Posterior vena cava (tissue), 2 donors: ENCODE measurements around the gene GABRG3. TPM values are rescaled to one million over a fixed set of nuclear protein-coding genes. Genes with fewer than 3 reads are reported as not detected.

Experiments used
- DNase-seq: peaks from one replicate; pipeline ENCODE4 v3.0.0-alpha.2; 2020; ENCODE audit warnings: low spot score
- intact Hi-C, 2 donors: fragments of 100-400 bp; cut with DNase I; formaldehyde crosslinking; loops; one replicate each; pipeline versions ENCODE4 v1.14.1 to v1.14.2; 2022 to 2023
- total RNA-seq, 2 donors: library from RNA; stranded (reverse); fragmentation: NEBNext Ultra II Directional; extraction: Animal tissue kit (Norgen Biotek cat#: 25700); gene quantifications; one replicate each; pipeline ENCODE4 v1.2.1, GENCODE V29; 2021
- donor health status: DM: yes; HTN: yes; CAD: no.
- donor health status: DM: yes; HTN: yes; CAD: no.

Gene GABRG3
- total RNA-seq, 2 donors from 2014 or later, result not detected

- intact Hi-C loops, result no loop called here
- no peak for DNase-seq
Observed at GRCh38 chr15:27495963-27496459, 525.0 kb downstream of the GABRG3 start.

GRCh38 chr15:27498700-27499099, 527.7 kb downstream of the GABRG3 start:
- intact Hi-C loops, result no loop called here

GRCh38 chr15:27499191-27499590, 528.2 kb downstream of the GABRG3 start:
- intact Hi-C loops, result no loop called here
- DNase-seq, result no peak

More at GRCh38 chr15:27498700-27499099, 527.7 kb downstream of the GABRG3 start:
- no peak for DNase-seq

- DNase-seq, result no peak
- intact Hi-C loops, result no loop called here
Observed at GRCh38 chr15:27499719-27500118, 528.7 kb downstream of the GABRG3 start.

- intact Hi-C loops, result no loop called here
- no peak for DNase-seq
Observed at GRCh38 chr15:27500206-27500605, 529.2 kb downstream of the GABRG3 start.

- intact Hi-C loops, result no loop called here
- DNase-seq, result no peak
Observed at GRCh38 chr15:27506752-27507151, 535.8 kb downstream of the GABRG3 start.

- intact Hi-C loops, result no loop called here
Observed at GRCh38 chr15:27509014-27509413, 538.0 kb downstream of the GABRG3 start.

GRCh38 chr15:27512281-27513001, 541.5 kb downstream of the GABRG3 start:
- intact Hi-C loops, result no loop called here

More at GRCh38 chr15:27509014-27509413, 538.0 kb downstream of the GABRG3 start:
- DNase-seq, result no peak

GRCh38 chr15:27514526-27514925, 543.5 kb downstream of the GABRG3 start:
- DNase-seq, result no peak
- intact Hi-C loops, result no loop called here

More at GRCh38 chr15:27512281-27513001, 541.5 kb downstream of the GABRG3 start:
- DNase-seq, result no peak

- DNase-seq, result no peak
- intact Hi-C loops, result no loop called here
Observed at GRCh38 chr15:27527490-27528067, 556.6 kb downstream of the GABRG3 start.

- intact Hi-C loops, result no loop called here
- DNase-seq, result no peak
Observed at GRCh38 chr15:27529399-27529798, 558.4 kb downstream of the GABRG3 start.

- no peak for DNase-seq
- intact Hi-C loops, result loop anchor here in 1 of 2 donors (10.0 kb wide), 1 partner anchor 184 kb away; no protein-coding TSS in a partner anchor
Observed at GRCh38 chr15:27530994-27531393, 560.0 kb downstream of the GABRG3 start.

GRCh38 chr15:27532358-27532757, 561.4 kb downstream of the GABRG3 start:
- intact Hi-C loops, result loop anchor here in 1 of 2 donors (10.0 kb wide), 1 partner anchor 182 kb away; no protein-coding TSS in a partner anchor
- DNase-seq, result no peak

GRCh38 chr15:27535445-27536129, 564.6 kb downstream of the GABRG3 start:
- no peak for DNase-seq
- intact Hi-C loops, result loop anchor here in 1 of 2 donors (10.0 kb wide), 1 partner anchor 179 kb away; no protein-coding TSS in a partner anchor

GRCh38 chr15:27538325-27538724, 567.3 kb downstream of the GABRG3 start:
- no peak for DNase-seq
- intact Hi-C loops, result loop anchor here in 1 of 2 donors (10.0 kb wide), 1 partner anchor 176 kb away; no protein-coding TSS in a partner anchor

GRCh38 chr15:27541581-27541980, 570.6 kb downstream of the GABRG3 start:
- intact Hi-C loops, result no loop called here

GRCh38 chr15:27545494-27546255, 574.7 kb downstream of the GABRG3 start:
- no peak for DNase-seq
- intact Hi-C loops, result no loop called here

More at GRCh38 chr15:27541581-27541980, 570.6 kb downstream of the GABRG3 start:
- no peak for DNase-seq

GRCh38 chr15:27549746-27550145, 578.8 kb downstream of the GABRG3 start:
- intact Hi-C loops, result no loop called here

GRCh38 chr15:27550635-27551034, 579.7 kb downstream of the GABRG3 start:
- intact Hi-C loops, result no loop called here
- DNase-seq, result no peak

More at GRCh38 chr15:27549746-27550145, 578.8 kb downstream of the GABRG3 start:
- DNase-seq, result no peak
